Endothelial cell of umbilical vein (primary cell): Measurements from ENCODE around the gene TEDC1.

Experiments used
- EZH2 ChIP-seq: IDR thresholded peaks from 2 replicates; pipeline ENCODE4 v1.6.1; 2012; ENCODE audit warnings: borderline replicate concordance, low read depth, mild to moderate bottlenecking, moderate library complexity, low read length, inconsistent platforms; ENCODE audit not compliant: severe bottlenecking
- JUN ChIP-seq: IDR thresholded peaks from 2 replicates; pipeline ENCODE4 v1.6.1; 2011; ENCODE audit warnings: borderline replicate concordance, low read depth; ENCODE audit not compliant: insufficient read length, insufficient read depth
- MYC ChIP-seq: IDR thresholded peaks from one replicate; pipeline ENCODE4 v1.6.1; 2011; ENCODE audit warnings: mild to moderate bottlenecking, low read depth, low read length
- POLR2A ChIP-seq: IDR thresholded peaks from 2 replicates; pipeline ENCODE4 v1.6.1; 2012; ENCODE audit warnings: low read depth, mild to moderate bottlenecking, control low read depth, low read length
- POLR2AphosphoS5 ChIP-seq: IDR thresholded peaks from 2 replicates; pipeline ENCODE4 v1.6.1; 2012; ENCODE audit warnings: low read depth, mild to moderate bottlenecking, control low read depth, low read length, moderate library complexity; ENCODE audit not compliant: insufficient read depth
- TF ChIP-seq, protein P1 (sequence below), 2 donors: IDR thresholded peaks; 1 replicate in 1 of 2; 2 replicates in 1 of 2; pipeline ENCODE4 v1.5.1; 2011; ENCODE audit warnings: low read length in 2 of 2, mild to moderate bottlenecking in 2 of 2, moderate library complexity in 2 of 2, control low read depth in 1 of 2, inconsistent platforms in 1 of 2, low read depth in 1 of 2; ENCODE audit not compliant: insufficient read depth in 1 of 2; ENCODE audit errors: extremely low read depth in 1 of 2

DNA sequence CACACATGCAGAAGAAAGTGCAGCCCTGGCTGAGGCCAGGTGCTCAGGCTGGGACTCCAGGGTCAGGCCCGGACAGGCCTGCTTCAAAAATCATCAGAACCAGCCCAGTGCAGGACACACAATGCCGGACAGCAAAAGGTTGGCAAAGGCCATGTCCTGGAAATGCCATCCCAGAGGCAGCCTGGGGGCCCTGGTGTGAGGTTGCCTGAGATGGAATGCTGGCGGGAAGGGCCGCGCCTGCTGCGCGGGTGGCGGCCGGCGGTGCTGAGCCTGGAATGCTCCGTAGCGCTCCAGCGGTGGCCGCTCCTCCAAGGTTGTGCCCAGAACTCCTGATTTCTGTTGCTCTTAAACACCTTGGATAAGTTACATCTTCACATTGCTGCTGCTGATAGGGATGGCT, 38.1 kb upstream of the TEDC1 start:
- TF ChIP-seq POLR2A (no peak), EZH2 (no peak), MYC (no peak), POLR2AphosphoS5 (no peak), JUN (no peak)
- TF ChIP-seq, protein P1, sequence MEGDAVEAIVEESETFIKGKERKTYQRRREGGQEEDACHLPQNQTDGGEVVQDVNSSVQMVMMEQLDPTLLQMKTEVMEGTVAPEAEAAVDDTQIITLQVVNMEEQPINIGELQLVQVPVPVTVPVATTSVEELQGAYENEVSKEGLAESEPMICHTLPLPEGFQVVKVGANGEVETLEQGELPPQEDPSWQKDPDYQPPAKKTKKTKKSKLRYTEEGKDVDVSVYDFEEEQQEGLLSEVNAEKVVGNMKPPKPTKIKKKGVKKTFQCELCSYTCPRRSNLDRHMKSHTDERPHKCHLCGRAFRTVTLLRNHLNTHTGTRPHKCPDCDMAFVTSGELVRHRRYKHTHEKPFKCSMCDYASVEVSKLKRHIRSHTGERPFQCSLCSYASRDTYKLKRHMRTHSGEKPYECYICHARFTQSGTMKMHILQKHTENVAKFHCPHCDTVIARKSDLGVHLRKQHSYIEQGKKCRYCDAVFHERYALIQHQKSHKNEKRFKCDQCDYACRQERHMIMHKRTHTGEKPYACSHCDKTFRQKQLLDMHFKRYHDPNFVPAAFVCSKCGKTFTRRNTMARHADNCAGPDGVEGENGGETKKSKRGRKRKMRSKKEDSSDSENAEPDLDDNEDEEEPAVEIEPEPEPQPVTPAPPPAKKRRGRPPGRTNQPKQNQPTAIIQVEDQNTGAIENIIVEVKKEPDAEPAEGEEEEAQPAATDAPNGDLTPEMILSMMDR (IDR thresholded peaks at IDR 0.05; ENCODE audit: extremely low read depth in 1 of 2, insufficient read depth in 1 of 2, low read depth in 1 of 2, low read length in 2 of 2) = no peak
